HepG2 (cell line): ENCODE results near the gene NRL. TPM values are rescaled to one million over a fixed set of nuclear protein-coding genes. Genes with fewer than 3 reads are reported as not detected.
A peak's percentile ranks its signal among the peaks of the same experiment; 100 is the strongest.

Experiments used
- BCL3 ChIP-seq: sonication (generic); formaldehyde crosslinking; IDR thresholded peaks from 2 replicates; pipeline ENCODE4 v1.5.1; 2020; ENCODE audit warnings: mild to moderate bottlenecking, missing genetic modification reagents, moderate library complexity
- EED ChIP-seq: sonication (generic); formaldehyde crosslinking; IDR thresholded peaks from 2 replicates; pipeline ENCODE4 v1.5.0; 2020; ENCODE audit warnings: mild to moderate bottlenecking, missing genetic modification reagents
- FOXM1 ChIP-seq: sonication (generic); formaldehyde crosslinking; IDR thresholded peaks from 2 replicates; pipeline ENCODE4 v1.5.0; 2020; ENCODE audit warnings: missing genetic modification reagents
- KIAA2018 ChIP-seq: sonication (generic); formaldehyde crosslinking; IDR thresholded peaks from 2 replicates; pipeline ENCODE4 v1.5.0; 2020; ENCODE audit warnings: mild to moderate bottlenecking, missing genetic modification reagents, borderline replicate concordance
- MED8 ChIP-seq: sonication (generic); formaldehyde crosslinking; IDR thresholded peaks from 2 replicates; pipeline ENCODE4 v1.8.1; 2023; ENCODE audit warnings: mild to moderate bottlenecking, missing genetic modification reagents; ENCODE audit not compliant: insufficient replicate concordance
- PTBP1 ChIP-seq: fragments of 200-400 bp; formaldehyde crosslinking; IDR thresholded peaks from 2 replicates; pipeline ENCODE4 v1.6.1; 2018; ENCODE audit warnings: low read length, low read depth; ENCODE audit not compliant: poor library complexity, severe bottlenecking
- RBFOX2 ChIP-seq: fragments of 200-400 bp; formaldehyde crosslinking; IDR thresholded peaks from 2 replicates; pipeline ENCODE4 v1.6.1; 2017; ENCODE audit warnings: low read depth, mild to moderate bottlenecking, low read length
- SNAPC5 ChIP-seq: sonication (generic); formaldehyde crosslinking; IDR thresholded peaks from 2 replicates; pipeline ENCODE4 v1.8.1; 2023; ENCODE audit warnings: mild to moderate bottlenecking, missing genetic modification reagents, borderline replicate concordance
- TAF1 ChIP-seq: sonication (generic); formaldehyde crosslinking; IDR thresholded peaks from 2 replicates; pipeline ENCODE4 v1.4.0; 2020; ENCODE audit warnings: missing genetic modification reagents
- TERF1 ChIP-seq: sonication (generic); formaldehyde crosslinking; IDR thresholded peaks from 2 replicates; pipeline ENCODE4 v1.8.0; 2022; ENCODE audit warnings: mild to moderate bottlenecking, missing genetic modification reagents, moderate library complexity
- ZNF326 ChIP-seq: sonication (generic); formaldehyde crosslinking; IDR thresholded peaks from 2 replicates; pipeline ENCODE4 v1.4.0; 2020; ENCODE audit warnings: missing genetic modification reagents, borderline replicate concordance
- ZNF543 ChIP-seq: sonication (generic); formaldehyde crosslinking; IDR thresholded peaks from 2 replicates; pipeline ENCODE4 v1.4.0; 2020; ENCODE audit warnings: mild to moderate bottlenecking, missing genetic modification reagents
- ZNF724P ChIP-seq: sonication (generic); formaldehyde crosslinking; IDR thresholded peaks from 2 replicates; pipeline ENCODE4 v1.8.0; 2022; ENCODE audit warnings: missing genetic modification reagents, borderline replicate concordance
- polyA plus RNA-seq, 8 experiments: library from polyadenylated mRNA; depleted of rRNA in 3 of 8; stranded (reverse) in 7 of 8; unstranded in 1 of 8; fragments of >200 nt; fragmentation: Illumina TruSeq in 4 of 8; extraction: Trizol in 4 of 8; gene quantifications; 2 replicates each; pipeline versions ENCODE4 v1.2.1 to v1.2.3, GENCODE V29; 2011 to 2016; ENCODE audit warnings: low read depth in 4 of 8, missing spikeins in 1 of 8, mixed read lengths in 1 of 8; ENCODE audit not compliant: insufficient read depth in 1 of 8
- total RNA-seq, 5 experiments: library from RNA; depleted of rRNA; stranded (reverse); fragments of >200 nt; fragmentation: Illumina TruSeq; extraction: Trizol; gene quantifications; 2 replicates each; pipeline ENCODE4 v1.2.3, GENCODE V29; 2016; ENCODE audit warnings: low read depth in 1 of 5
- TF ChIP-seq, protein P1 (sequence below): sonication (generic); formaldehyde crosslinking; IDR thresholded peaks from 2 replicates; pipeline ENCODE4 v1.4.0; 2020; ENCODE audit warnings: missing genetic modification reagents
- TF ChIP-seq, protein P2 (sequence below): sonication (generic); formaldehyde crosslinking; IDR thresholded peaks from 2 replicates; pipeline ENCODE4 v1.5.0; 2020; ENCODE audit warnings: missing genetic modification reagents

The NRL gene
- total and polyA plus RNA-seq, 2 of the 13 experiments (the other 11 are each of a cell fraction or from before 2014, with no cell fraction given), result 2.5 to 4.7 TPM

DNA sequence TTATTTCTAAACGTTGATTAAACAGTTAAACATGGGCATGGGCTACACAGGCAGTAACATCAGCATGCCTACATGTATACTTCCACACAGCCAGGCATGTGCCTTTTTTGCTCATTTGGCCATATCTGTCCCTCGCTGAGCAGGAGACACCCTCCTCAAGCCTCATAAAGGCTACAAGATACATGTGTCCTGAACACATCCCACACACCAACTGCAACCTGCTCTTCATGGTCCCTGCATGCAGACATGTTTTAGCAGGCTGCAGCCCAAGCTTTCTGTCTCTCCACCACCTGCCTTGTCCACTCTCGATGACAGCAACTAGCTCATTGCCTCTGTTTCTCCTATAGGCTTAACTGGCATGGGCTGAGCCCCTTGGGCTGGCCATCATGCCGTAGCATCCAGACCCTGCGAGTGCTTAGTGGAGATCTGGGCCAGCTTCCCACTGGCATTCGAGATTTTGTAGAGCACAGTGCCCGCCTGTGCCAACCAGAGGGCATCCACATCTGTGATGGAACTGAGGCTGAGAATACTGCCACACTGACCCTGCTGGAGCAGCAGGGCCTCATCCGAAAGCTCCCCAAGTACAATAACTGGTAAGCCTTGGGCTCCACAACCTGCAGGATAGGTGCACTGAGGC, 18.1 kb downstream of the NRL start (continued):
- TF ChIP-seq KIAA2018 (CRISPR knock-in tag) (0 out of 2 replicates have a peak, but pooled peaks have one; percentile 80), TERF1 (CRISPR knock-in tag) (no peak), EED (CRISPR knock-in tag) (0 out of 2 replicates have a peak, but pooled peaks have one; percentile 22), SNAPC5 (CRISPR knock-in tag) (no peak), FOXM1 (no peak), PTBP1 (no peak), TAF1 (CRISPR knock-in tag) (no peak), RBFOX2 (no peak), ZNF543 (CRISPR knock-in tag) (no peak), MED8 (CRISPR knock-in tag) (no peak), ZNF724P (CRISPR knock-in tag) (peak; percentile 72; the same call in 1 of the 2 replicates), ZNF326 (CRISPR knock-in tag) (peak; percentile 58; the same call in 1 of the 2 replicates), BCL3 (CRISPR knock-in tag) (no peak; the same call in 1 of the 2 replicates)
- TF ChIP-seq, protein P1, sequence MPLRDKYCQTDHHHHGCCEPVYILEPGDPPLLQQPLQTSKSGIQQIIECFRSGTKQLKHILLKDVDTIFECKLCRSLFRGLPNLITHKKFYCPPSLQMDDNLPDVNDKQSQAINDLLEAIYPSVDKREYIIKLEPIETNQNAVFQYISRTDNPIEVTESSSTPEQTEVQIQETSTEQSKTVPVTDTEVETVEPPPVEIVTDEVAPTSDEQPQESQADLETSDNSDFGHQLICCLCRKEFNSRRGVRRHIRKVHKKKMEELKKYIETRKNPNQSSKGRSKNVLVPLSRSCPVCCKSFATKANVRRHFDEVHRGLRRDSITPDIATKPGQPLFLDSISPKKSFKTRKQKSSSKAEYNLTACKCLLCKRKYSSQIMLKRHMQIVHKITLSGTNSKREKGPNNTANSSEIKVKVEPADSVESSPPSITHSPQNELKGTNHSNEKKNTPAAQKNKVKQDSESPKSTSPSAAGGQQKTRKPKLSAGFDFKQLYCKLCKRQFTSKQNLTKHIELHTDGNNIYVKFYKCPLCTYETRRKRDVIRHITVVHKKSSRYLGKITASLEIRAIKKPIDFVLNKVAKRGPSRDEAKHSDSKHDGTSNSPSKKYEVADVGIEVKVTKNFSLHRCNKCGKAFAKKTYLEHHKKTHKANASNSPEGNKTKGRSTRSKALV, result no peak
- TF ChIP-seq, protein P2, sequence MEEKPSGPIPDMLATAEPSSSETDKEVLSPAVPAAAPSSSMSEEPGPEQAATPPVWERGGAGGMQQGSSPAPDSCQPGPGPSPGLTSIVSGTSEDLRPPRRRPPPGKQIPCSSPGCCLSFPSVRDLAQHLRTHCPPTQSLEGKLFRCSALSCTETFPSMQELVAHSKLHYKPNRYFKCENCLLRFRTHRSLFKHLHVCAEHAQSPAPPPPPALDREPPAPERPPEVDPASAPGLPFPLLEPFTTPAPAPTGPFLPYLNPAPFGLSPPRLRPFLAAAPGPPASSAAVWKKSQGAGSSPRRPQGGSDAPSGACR (CRISPR knock-in tag), result no peak
